Peyer's patch (tissue), 4 donors: ENCODE measurements around the gene ARHGEF16.

Source experiments
- CTCF ChIP-seq, 6 experiments: fragments of 450-650 bp in 4 of 6; fragments of 200-600 bp in 2 of 6; sonication (generic) in 1 of 6; IDR thresholded peaks; one replicate each; pipeline ENCODE4 v1.5.1; 2017 to 2019; ENCODE audit warnings: antibody characterized with exemption in 6 of 6, mild to moderate bottlenecking in 3 of 6, moderate library complexity in 1 of 6
- POLR2A ChIP-seq, 2 donors: fragments of 450-650 bp; IDR thresholded peaks; one replicate each; pipeline ENCODE4 v1.5.1; 2017; ENCODE audit warnings: antibody characterized with exemption in 2 of 2, mild to moderate bottlenecking in 2 of 2, moderate library complexity in 2 of 2

DNA sequence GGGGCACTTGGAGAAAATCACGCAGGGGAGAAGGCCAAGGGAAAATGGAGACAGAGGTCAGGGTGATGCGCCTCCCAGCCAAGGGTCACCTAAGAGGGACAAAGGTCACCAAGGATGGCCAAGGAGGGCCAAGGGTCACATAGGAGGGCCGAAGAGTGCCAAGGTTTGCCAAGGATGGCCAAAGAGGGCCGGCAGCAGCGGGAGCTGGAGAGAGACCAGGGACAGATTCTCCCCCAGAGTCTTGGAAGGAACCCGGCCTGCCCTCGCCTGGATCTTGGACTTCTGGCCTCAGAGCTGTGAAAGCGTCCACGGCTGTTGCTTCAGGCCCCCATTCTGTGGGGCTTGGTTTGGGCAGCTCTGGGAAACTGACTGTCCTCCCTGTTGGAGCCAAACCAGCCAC is 25.6 kb upstream of the ARHGEF16 start:
- TF ChIP-seq CTCF (IDR thresholded peaks at IDR 0.05): no peak
- no peak for TF ChIP-seq POLR2A (IDR thresholded peaks at IDR 0.05)
